Mononuclear cell (primary cell): ENCODE results near the gene MLN. TPM values are rescaled to one million over a fixed set of nuclear protein-coding genes. Genes with fewer than 3 reads are reported as not detected.

Experiments
- H3K27me3 ChIP-seq: 2 replicates; pipeline ENCODE4 v1.6.0; 2011; ENCODE audit warnings: low read length, control low read depth; ENCODE audit not compliant: insufficient read depth
- H3K4me1 ChIP-seq: 2 replicates; pipeline ENCODE4 v1.5.1; 2011; ENCODE audit warnings: mild to moderate bottlenecking, low read length, control low read depth; ENCODE audit not compliant: insufficient read depth
- H3K4me3 ChIP-seq: 2 replicates; pipeline ENCODE4 v1.5.1; 2011; ENCODE audit warnings: mild to moderate bottlenecking, low read length, moderate library complexity
- H3K9me3 ChIP-seq: 2 replicates; pipeline ENCODE4 v1.5.1; 2011; ENCODE audit warnings: low read depth, mild to moderate bottlenecking, control low read depth, low read length
- total RNA-seq: library from RNA; depleted of rRNA; stranded (reverse); fragments of >200 nt; gene quantifications from one replicate; pipeline ENCODE4 v1.2.3, GENCODE V29; 2012

Gene MLN
- total RNA-seq, 1 donor: not detected

- H3K4me3 ChIP-seq: no peak overlapping the region
- no peaks in the 10 kb centered on the region for H3K27me3 ChIP-seq
- no peaks in the 10 kb centered on the region for H3K9me3 ChIP-seq
- H3K4me1 ChIP-seq: no peaks in the 10 kb centered on the region
Measured at GRCh38 chr6:33779290-33779689, 24.5 kb downstream of the MLN start.

GRCh38 chr6:33778444-33779121, 25.2 kb downstream of the MLN start:
- Histone ChIP-seq H3K4me3 (no peak overlapping the region), H3K4me1 (no peaks in the 10 kb centered on the region), H3K27me3 (no peaks in the 10 kb centered on the region), H3K9me3 (no peaks in the 10 kb centered on the region)

GRCh38 chr6:33777398-33778388, 26.1 kb downstream of the MLN start:
- no peaks in the 10 kb centered on the region for H3K4me1 ChIP-seq
- H3K9me3 ChIP-seq: no peaks in the 10 kb centered on the region
- H3K4me3 ChIP-seq: no peak overlapping the region
- H3K27me3 ChIP-seq: no peaks in the 10 kb centered on the region

- no peaks in the 10 kb centered on the region for H3K9me3 ChIP-seq
- peaks cover 2% of the 10 kb centered on the region for H3K4me1 ChIP-seq
- no peak overlapping the region for H3K4me3 ChIP-seq
- H3K27me3 ChIP-seq: no peaks in the 10 kb centered on the region
Measured at GRCh38 chr6:33776764-33777163, 27.0 kb downstream of the MLN start.

GRCh38 chr6:33776186-33776585, 27.6 kb downstream of the MLN start:
- H3K4me3 ChIP-seq: no peak overlapping the region
- H3K4me1 ChIP-seq: peaks cover 8% of the 10 kb centered on the region
- H3K9me3 ChIP-seq: no peaks in the 10 kb centered on the region

GRCh38 chr6:33774774-33775173, 29.0 kb downstream of the MLN start:
- Histone ChIP-seq H3K27me3 (no peaks in the 10 kb centered on the region), H3K9me3 (no peaks in the 10 kb centered on the region), H3K4me1 (peaks cover 9% of the 10 kb centered on the region), H3K4me3 (no peak overlapping the region)

More at GRCh38 chr6:33776186-33776585, 27.6 kb downstream of the MLN start:
- H3K27me3 ChIP-seq: no peaks in the 10 kb centered on the region

- Histone ChIP-seq H3K9me3 (no peaks in the 10 kb centered on the region), H3K4me3 (no peak overlapping the region), H3K27me3 (no peaks in the 10 kb centered on the region), H3K4me1 (peaks cover 9% of the 10 kb centered on the region)
Measured at GRCh38 chr6:33772902-33773472, 30.8 kb downstream of the MLN start.

- no peaks in the 10 kb centered on the region for H3K9me3 ChIP-seq
- H3K4me3 ChIP-seq: no peak overlapping the region
Measured at GRCh38 chr6:33772082-33772830, 31.5 kb downstream of the MLN start.

GRCh38 chr6:33771146-33772081, 32.4 kb downstream of the MLN start:
- Histone ChIP-seq H3K4me1 (peaks cover 9% of the 10 kb centered on the region), H3K4me3 (no peak overlapping the region), H3K9me3 (no peaks in the 10 kb centered on the region), H3K27me3 (no peaks in the 10 kb centered on the region)

More at GRCh38 chr6:33772082-33772830, 31.5 kb downstream of the MLN start:
- peaks cover 9% of the 10 kb centered on the region for H3K4me1 ChIP-seq
- no peaks in the 10 kb centered on the region for H3K27me3 ChIP-seq

GRCh38 chr6:33770833-33771145, 33.0 kb downstream of the MLN start:
- H3K9me3 ChIP-seq: no peaks in the 10 kb centered on the region
- no peak overlapping the region for H3K4me3 ChIP-seq
- H3K4me1 ChIP-seq: peaks cover 9% of the 10 kb centered on the region
- H3K27me3 ChIP-seq: no peaks in the 10 kb centered on the region

- Histone ChIP-seq H3K9me3 (no peaks in the 10 kb centered on the region), H3K27me3 (no peaks in the 10 kb centered on the region), H3K4me1 (peaks cover 9% of the 10 kb centered on the region), H3K4me3 (no peak overlapping the region)
Measured at GRCh38 chr6:33770124-33770832, 33.5 kb downstream of the MLN start.

GRCh38 chr6:33769248-33769821, 34.5 kb downstream of the MLN start:
- Histone ChIP-seq H3K4me1 (peaks cover 9% of the 10 kb centered on the region), H3K9me3 (no peaks in the 10 kb centered on the region), H3K27me3 (no peaks in the 10 kb centered on the region), H3K4me3 (no peak overlapping the region)

GRCh38 chr6:33768644-33769120, 35.1 kb downstream of the MLN start:
- Histone ChIP-seq H3K4me3 (no peak overlapping the region), H3K4me1 (peaks cover 9% of the 10 kb centered on the region), H3K27me3 (no peaks in the 10 kb centered on the region), H3K9me3 (no peaks in the 10 kb centered on the region)
